NOMO-1 (cell line): ENCODE data around the gene ATP2C1.
"Not testable (repeated sequence)": the region's sequence is repeated elsewhere in the genome, so short reads cannot be mapped to it uniquely, and the experiment has no call there.

Experiments used
- DNase-seq, 2 experiments: peaks; one replicate each; lab custom pipeline; 2025; ENCODE audit not compliant: unreplicated experiment in 2 of 2; lab: John Stamatoyannopoulos, UW

Gene ATP2C1

DNA sequence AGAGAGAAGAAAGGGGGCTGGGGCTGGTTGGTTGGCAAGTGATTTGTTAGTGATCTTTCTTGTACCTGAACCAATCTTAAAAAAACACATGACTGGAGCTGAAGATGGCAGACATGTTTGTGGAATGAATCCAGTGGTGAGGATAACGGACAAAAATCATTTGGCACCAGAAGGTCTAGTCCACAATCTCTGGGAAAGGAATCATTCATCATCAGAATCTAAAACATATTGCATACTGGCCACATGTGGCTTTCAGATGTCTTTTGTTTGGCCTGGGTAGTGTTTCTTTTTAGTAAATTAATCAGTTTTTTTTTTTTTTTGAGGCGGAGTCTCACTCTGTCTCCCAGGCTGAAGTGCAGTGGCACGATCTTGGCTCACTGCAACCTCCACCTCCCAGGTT lies 137.8 kb downstream of the ATP2C1 start:
- DNase-seq, result no peak

DNA sequence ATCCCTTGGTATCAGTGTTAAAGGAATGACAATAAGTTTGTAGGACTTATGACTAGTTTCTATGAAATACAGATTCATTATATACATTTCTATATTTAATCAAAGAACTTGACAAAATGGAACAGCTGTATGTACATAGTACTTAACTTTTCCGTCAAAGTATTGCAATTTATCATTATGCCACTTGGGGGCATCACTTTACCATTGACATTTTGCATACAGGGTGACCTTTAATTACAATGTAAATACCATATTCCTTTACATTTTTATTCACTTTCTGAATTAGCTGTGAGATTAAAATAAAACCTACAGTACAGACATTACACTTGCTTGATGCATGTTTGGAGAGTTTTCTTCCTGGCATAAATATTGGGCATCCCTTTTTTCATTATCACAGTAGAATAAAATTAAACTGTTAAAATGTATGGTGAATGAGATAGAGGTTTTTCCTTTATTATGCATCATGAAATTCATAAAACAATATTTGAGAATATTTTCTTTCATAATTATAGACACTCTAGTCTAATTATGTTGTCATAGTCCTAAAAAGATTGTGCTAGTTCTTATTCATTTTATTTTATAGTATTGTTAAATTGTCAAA lies 139.7 kb downstream of the ATP2C1 start:
- DNase-seq, result peak; percentile 41 to 45

GRCh38 chr3:131036200-131036816 lies 142.4 kb downstream of the ATP2C1 start:
- no peak for DNase-seq

DNA sequence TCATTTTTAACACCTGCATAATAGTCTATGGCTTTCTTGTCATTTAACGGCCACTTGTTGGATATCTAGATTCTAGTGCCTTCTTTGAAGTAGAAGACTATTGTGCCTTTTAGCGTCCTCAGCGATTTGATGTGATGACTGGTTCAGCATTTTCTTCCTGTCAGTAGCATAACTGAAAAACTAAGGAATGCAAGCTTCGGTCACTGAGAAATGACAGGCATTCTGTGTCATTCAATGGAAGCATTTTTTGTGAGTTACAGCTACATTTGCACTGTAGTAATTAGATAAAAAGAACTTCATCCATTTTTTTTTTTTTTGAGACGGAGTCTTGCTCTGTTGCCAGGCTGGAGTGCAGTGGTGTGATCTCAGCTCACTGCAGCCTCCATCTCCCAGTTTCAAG lies 143.1 kb downstream of the ATP2C1 start:
- DNase-seq, result no peak

DNA sequence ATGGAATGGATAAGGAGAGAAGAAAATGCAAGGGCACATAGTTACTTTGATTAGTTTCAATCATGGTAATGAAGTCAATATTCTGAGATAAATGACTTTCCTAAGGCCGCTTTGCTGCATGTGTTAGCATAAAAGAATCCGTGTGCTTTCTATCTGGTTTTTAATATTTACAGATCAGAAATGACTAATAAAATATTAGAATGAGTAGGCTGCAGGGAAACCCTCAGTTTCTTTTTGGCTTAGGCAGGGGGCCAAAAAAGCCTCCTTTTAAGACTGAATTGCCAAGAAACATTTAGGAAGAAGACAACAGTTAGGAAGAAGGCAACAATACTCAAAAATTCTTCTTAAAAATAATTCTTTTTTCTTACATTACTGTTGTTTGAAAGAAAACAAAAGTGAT lies 144.4 kb downstream of the ATP2C1 start:
- no peak for DNase-seq

- DNase-seq, result not testable (repeated sequence)
Measured at GRCh38 chr3:131042271-131042985, 148.5 kb downstream of the ATP2C1 start.

- DNase-seq, result no peak
Measured at GRCh38 chr3:131047582-131047981, 153.7 kb downstream of the ATP2C1 start.

- DNase-seq, result no peak
Measured at GRCh38 chr3:131048030-131048429, 154.1 kb downstream of the ATP2C1 start.

- DNase-seq, result no peak
Measured at GRCh38 chr3:131050001-131050400, 156.1 kb downstream of the ATP2C1 start.

- DNase-seq, result no peak
Measured at GRCh38 chr3:131053043-131053859, 159.4 kb downstream of the ATP2C1 start.
